Esophagus squamous epithelium (tissue), 4 donors: Measurements from ENCODE around the gene ENOX1.

Experiments used
- CTCF ChIP-seq, 6 experiments: fragments of 450-650 bp in 4 of 6; fragments of 200-600 bp in 2 of 6; sonication (generic) in 2 of 6; IDR thresholded peaks; one replicate each; pipeline ENCODE4 v1.5.1; 2016 to 2019; ENCODE audit warnings: antibody characterized with exemption in 6 of 6, mild to moderate bottlenecking in 4 of 6, moderate library complexity in 4 of 6
- POLR2A ChIP-seq, 4 donors: fragments of 450-650 bp; IDR thresholded peaks; one replicate each; pipeline ENCODE4 v1.6.1; 2017; ENCODE audit warnings: antibody characterized with exemption in 4 of 4, mild to moderate bottlenecking in 4 of 4, moderate library complexity in 3 of 4

GRCh38 chr13:43167731-43168130 is 619.0 kb downstream of the ENOX1 start:
- TF ChIP-seq CTCF (IDR thresholded peaks at IDR 0.05) (no peak), POLR2A (IDR thresholded peaks at IDR 0.05) (no peak)
